ENCODE data around the gene OSM.

DNA sequence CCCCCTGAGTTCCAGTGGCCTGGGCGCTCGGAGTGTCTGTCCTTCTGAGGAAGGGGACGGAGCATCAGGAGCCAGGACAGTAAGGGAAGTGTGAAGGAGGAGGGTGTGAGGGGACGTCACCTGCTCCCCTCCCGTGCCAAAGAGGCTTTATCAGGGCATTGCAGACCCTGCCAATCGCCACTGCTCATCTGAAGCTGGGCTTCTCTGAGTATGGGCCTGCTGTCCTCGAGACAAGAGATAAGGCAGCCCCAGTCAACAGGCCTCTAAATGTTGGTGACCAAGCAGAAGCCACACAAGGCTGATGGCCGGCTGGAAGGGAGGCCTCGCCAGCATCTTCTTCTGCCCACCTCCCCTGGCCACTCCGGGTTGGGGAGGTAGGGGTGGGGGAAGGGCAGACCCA lies 49.9 kb downstream of the OSM start:
- TF ChIP-seq POLR2AphosphoS5 (IDR thresholded peaks at IDR 0.05) = no peak
- TF ChIP-seq, protein P1, sequence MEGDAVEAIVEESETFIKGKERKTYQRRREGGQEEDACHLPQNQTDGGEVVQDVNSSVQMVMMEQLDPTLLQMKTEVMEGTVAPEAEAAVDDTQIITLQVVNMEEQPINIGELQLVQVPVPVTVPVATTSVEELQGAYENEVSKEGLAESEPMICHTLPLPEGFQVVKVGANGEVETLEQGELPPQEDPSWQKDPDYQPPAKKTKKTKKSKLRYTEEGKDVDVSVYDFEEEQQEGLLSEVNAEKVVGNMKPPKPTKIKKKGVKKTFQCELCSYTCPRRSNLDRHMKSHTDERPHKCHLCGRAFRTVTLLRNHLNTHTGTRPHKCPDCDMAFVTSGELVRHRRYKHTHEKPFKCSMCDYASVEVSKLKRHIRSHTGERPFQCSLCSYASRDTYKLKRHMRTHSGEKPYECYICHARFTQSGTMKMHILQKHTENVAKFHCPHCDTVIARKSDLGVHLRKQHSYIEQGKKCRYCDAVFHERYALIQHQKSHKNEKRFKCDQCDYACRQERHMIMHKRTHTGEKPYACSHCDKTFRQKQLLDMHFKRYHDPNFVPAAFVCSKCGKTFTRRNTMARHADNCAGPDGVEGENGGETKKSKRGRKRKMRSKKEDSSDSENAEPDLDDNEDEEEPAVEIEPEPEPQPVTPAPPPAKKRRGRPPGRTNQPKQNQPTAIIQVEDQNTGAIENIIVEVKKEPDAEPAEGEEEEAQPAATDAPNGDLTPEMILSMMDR (IDR thresholded peaks at IDR 0.05) = no peak
- TF ChIP-seq POLR2A (IDR thresholded peaks at IDR 0.05) = no peak
